Endothelial cell of umbilical vein (primary cell): ENCODE results near the gene OR10H1. TPM values are rescaled to one million over a fixed set of nuclear protein-coding genes. Genes with fewer than 3 reads are reported as not detected.

Experiments
- BruUV-seq: library from RNA; stranded (reverse); fragments of 400-500 nt; replicated peaks from 2 replicates; lab custom pipeline; 2021; lab: Mats Ljungman, UMichigan
- CTCF ChIA-PET: fragments of 300-600, 350-600 bp; sonication (Branson Sonifier 250); formaldehyde crosslinking; loops from one replicate; lab custom pipeline; 2021; ENCODE audit warnings: antibody characterized with exemption, inconsistent platforms; lab: Charles Lee
- POLR2A ChIA-PET: fragments of 300-600, 350-600 bp; sonication (Branson Sonifier 250); formaldehyde crosslinking; loops from one replicate; lab custom pipeline; 2021; ENCODE audit warnings: antibody characterized with exemption, inconsistent platforms; lab: Charles Lee
- DNase-seq: peaks from one replicate; pipeline ENCODE4 v3.0.0-alpha.2; 2011; ENCODE audit warnings: low read depth, low spot score
- FAIRE-seq: peaks from 2 replicates; lab custom pipeline; 2011; peaks lifted over from hg19 to GRCh38; lab: Jason Lieb, UNC
- H2AFZ ChIP-seq: 2 replicates; pipeline ENCODE4 v1.6.0; 2012; ENCODE audit warnings: low read depth, low read length, control low read depth, inconsistent platforms
- H3K27ac ChIP-seq: 2 replicates; pipeline ENCODE4 v1.5.1; 2011; ENCODE audit warnings: low read depth, mild to moderate bottlenecking, control low read depth, low read length, moderate library complexity; ENCODE audit not compliant: insufficient read depth
- H3K27me3 ChIP-seq, 2 experiments: 2 replicates each; pipeline versions ENCODE4 v1.6.0 to v1.6.1; 2011; ENCODE audit warnings: low read length in 2 of 2, mixed read lengths in 1 of 2; ENCODE audit not compliant: control insufficient read depth in 2 of 2, insufficient read depth in 2 of 2
- H3K36me3 ChIP-seq, 2 experiments: 2 replicates in 1 of 2; 3 replicates in 1 of 2; pipeline ENCODE4 v1.5.1; 2011; ENCODE audit warnings: low read length in 2 of 2, mild to moderate bottlenecking in 1 of 2, moderate library complexity in 1 of 2; ENCODE audit not compliant: control insufficient read depth in 2 of 2, insufficient read depth in 2 of 2; ENCODE audit errors: extremely low read depth in 1 of 2
- H3K4me1 ChIP-seq: 3 replicates; pipeline ENCODE4 v1.5.1; 2011; ENCODE audit warnings: mild to moderate bottlenecking, low read length; ENCODE audit not compliant: control insufficient read depth, insufficient read depth; ENCODE audit errors: extremely low read depth
- H3K4me2 ChIP-seq: 2 replicates; pipeline ENCODE4 v1.6.1; 2011; ENCODE audit warnings: low read length, control low read depth, mixed read lengths; ENCODE audit not compliant: insufficient read depth
- H3K4me3 ChIP-seq, 3 experiments: fragments of 200-600 bp in 1 of 3; sonication (generic), shearing (Covaris generic) in 1 of 3; replicated peaks in 1 of 3; 2 replicates each; pipeline ENCODE4 v1.5.1; 2011 to 2016; ENCODE audit warnings: control low read depth in 3 of 3, low read length in 3 of 3, mild to moderate bottlenecking in 2 of 3, inconsistent platforms in 1 of 3, low read depth in 1 of 3, moderate library complexity in 1 of 3; ENCODE audit not compliant: insufficient read depth in 1 of 3
- H3K79me2 ChIP-seq: 2 replicates; pipeline ENCODE4 v1.6.0; 2012; ENCODE audit warnings: low read length, inconsistent platforms; ENCODE audit not compliant: control insufficient read depth, insufficient read depth
- H3K9ac ChIP-seq: replicated peaks from 2 replicates; pipeline ENCODE3; 2011; ENCODE audit warnings: low read length, control low read depth; ENCODE audit not compliant: insufficient read depth; ENCODE audit errors: extremely low read depth
- H3K9me1 ChIP-seq: replicated peaks from 3 replicates; pipeline ENCODE4 v1.6.0; 2011; ENCODE audit warnings: mild to moderate bottlenecking, low read length; ENCODE audit not compliant: control insufficient read depth, insufficient read depth; ENCODE audit errors: extremely low read depth
- H3K9me3 ChIP-seq: replicated peaks from 2 replicates; pipeline ENCODE4 v1.5.1; 2012; ENCODE audit warnings: low read length, inconsistent platforms; ENCODE audit not compliant: control insufficient read depth, insufficient read depth
- H4K20me1 ChIP-seq: replicated peaks from 2 replicates; pipeline ENCODE3; 2011; ENCODE audit warnings: mild to moderate bottlenecking, low read length; ENCODE audit not compliant: control insufficient read depth, insufficient read depth; ENCODE audit errors: extremely low read depth
- EZH2 ChIP-seq: IDR thresholded peaks from 2 replicates; pipeline ENCODE4 v1.6.1; 2012; ENCODE audit warnings: borderline replicate concordance, low read depth, mild to moderate bottlenecking, moderate library complexity, low read length, inconsistent platforms; ENCODE audit not compliant: severe bottlenecking
- FOS ChIP-seq: IDR thresholded peaks from 2 replicates; pipeline ENCODE4 v1.6.1; 2011; ENCODE audit warnings: mild to moderate bottlenecking, low read length, moderate library complexity, borderline replicate concordance; ENCODE audit not compliant: insufficient read depth
- GATA2 ChIP-seq: IDR thresholded peaks from 2 replicates; pipeline ENCODE4 v1.7.0; 2011; ENCODE audit warnings: low read depth, mild to moderate bottlenecking, moderate library complexity, mixed read lengths, low read length; ENCODE audit not compliant: insufficient read length, insufficient read depth
- JUN ChIP-seq: IDR thresholded peaks from 2 replicates; pipeline ENCODE4 v1.6.1; 2011; ENCODE audit warnings: borderline replicate concordance, low read depth; ENCODE audit not compliant: insufficient read length, insufficient read depth
- MYC ChIP-seq: IDR thresholded peaks from one replicate; pipeline ENCODE4 v1.6.1; 2011; ENCODE audit warnings: mild to moderate bottlenecking, low read depth, low read length
- POLR2A ChIP-seq: IDR thresholded peaks from 2 replicates; pipeline ENCODE4 v1.6.1; 2012; ENCODE audit warnings: low read depth, mild to moderate bottlenecking, control low read depth, low read length
- POLR2AphosphoS5 ChIP-seq: IDR thresholded peaks from 2 replicates; pipeline ENCODE4 v1.6.1; 2012; ENCODE audit warnings: low read depth, mild to moderate bottlenecking, control low read depth, low read length, moderate library complexity; ENCODE audit not compliant: insufficient read depth
- dilution Hi-C: fragments of 300-500 bp; cut with MboI; formaldehyde crosslinking; loops from one replicate; pipeline ENCODE4 v1.15.0; 2019; ENCODE audit warnings: low sequenced_read_pairs; ENCODE audit not compliant: extremely low pct_ligation_motif_present
- intact Hi-C: fragments of 100-400 bp; cut with micrococcal nuclease; formaldehyde crosslinking; loops from one replicate; pipeline ENCODE4 v1.10.0; 2022
- polyA plus RNA-seq, 4 experiments: library from polyadenylated mRNA; depleted of rRNA in 3 of 4; stranded (reverse) in 3 of 4; unstranded in 1 of 4; fragments of >200 nt; gene quantifications; 2 replicates each; pipeline versions ENCODE4 v1.2.1 to v1.2.3, GENCODE V29; 2011 to 2012; ENCODE audit warnings: missing spikeins in 1 of 4
- total RNA-seq: library from RNA; stranded (reverse); gene quantifications from 2 replicates; pipeline ENCODE4 v1.2.3, GENCODE V29; 2021
- TF ChIP-seq, protein P1 (sequence below): IDR thresholded peaks from 2 replicates; pipeline ENCODE4 v1.6.1; 2011; ENCODE audit not compliant: insufficient read depth, insufficient read length
- TF ChIP-seq, protein P2 (sequence below), 2 donors: IDR thresholded peaks; 1 replicate in 1 of 2; 2 replicates in 1 of 2; pipeline ENCODE4 v1.5.1; 2011; ENCODE audit warnings: low read length in 2 of 2, mild to moderate bottlenecking in 2 of 2, moderate library complexity in 2 of 2, control low read depth in 1 of 2, inconsistent platforms in 1 of 2, low read depth in 1 of 2; ENCODE audit not compliant: insufficient read depth in 1 of 2; ENCODE audit errors: extremely low read depth in 1 of 2

The OR10H1 gene
- total and polyA plus RNA-seq, 2 donors (not counting 3 experiments of a cell fraction or from before 2014, with no cell fraction given), result not detected

DNA sequence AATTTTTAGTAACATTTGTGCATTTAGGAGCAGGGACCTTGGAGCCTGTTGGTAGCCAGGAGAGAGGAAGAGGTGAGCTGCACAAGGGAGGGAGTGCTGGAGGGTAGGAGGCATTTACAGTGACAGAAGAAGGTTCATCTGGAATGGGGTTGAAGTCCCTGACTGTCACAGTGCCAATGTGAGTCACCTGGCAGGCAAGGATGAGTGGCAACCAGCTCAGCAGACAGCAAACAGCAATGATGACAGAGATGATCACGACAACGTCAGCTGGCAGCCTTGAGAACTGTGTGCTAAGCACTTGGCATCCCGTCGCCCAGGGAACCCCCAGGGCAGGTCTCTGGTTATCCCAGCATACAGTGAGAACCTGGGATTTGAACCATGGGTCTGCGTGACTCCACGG is 25.4 kb downstream of the OR10H1 start:
- Histone ChIP-seq H3K27me3 (no peaks in the 10 kb centered on the region), H3K79me2 (no peaks in the 10 kb centered on the region), H3K9me1 (no peaks in the 10 kb centered on the region), H3K9ac (no peak overlapping the region), H4K20me1 (no peaks in the 10 kb centered on the region), H3K27ac (no peak overlapping the region), H3K36me3 (no peaks in the 10 kb centered on the region), H3K4me1 (no peaks in the 10 kb centered on the region), H3K4me3 (no peak overlapping the region), H2AFZ (no peak overlapping the region), H3K4me2 (no peak overlapping the region), H3K9me3 (no peaks in the 10 kb centered on the region)
- DNase-seq, result no peak
- ChIA-PET POLR2A (no interaction called here), CTCF (interaction anchor here (0.6 kb wide), 1 partner anchor 20 kb away, joined by 3 read pairs; no protein-coding TSS in a partner anchor)
- intact Hi-C loops (no loop called here), dilution Hi-C loops (no loop called here)
- FAIRE-seq, result no peak
- TF ChIP-seq MYC, result no peak
- TF ChIP-seq, protein P1, sequence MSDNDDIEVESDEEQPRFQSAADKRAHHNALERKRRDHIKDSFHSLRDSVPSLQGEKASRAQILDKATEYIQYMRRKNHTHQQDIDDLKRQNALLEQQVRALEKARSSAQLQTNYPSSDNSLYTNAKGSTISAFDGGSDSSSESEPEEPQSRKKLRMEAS, result no peak
- TF ChIP-seq GATA2, result no peak
- TF ChIP-seq POLR2AphosphoS5, result no peak
- no peak for TF ChIP-seq JUN
- TF ChIP-seq FOS, result no peak
- TF ChIP-seq, protein P2, sequence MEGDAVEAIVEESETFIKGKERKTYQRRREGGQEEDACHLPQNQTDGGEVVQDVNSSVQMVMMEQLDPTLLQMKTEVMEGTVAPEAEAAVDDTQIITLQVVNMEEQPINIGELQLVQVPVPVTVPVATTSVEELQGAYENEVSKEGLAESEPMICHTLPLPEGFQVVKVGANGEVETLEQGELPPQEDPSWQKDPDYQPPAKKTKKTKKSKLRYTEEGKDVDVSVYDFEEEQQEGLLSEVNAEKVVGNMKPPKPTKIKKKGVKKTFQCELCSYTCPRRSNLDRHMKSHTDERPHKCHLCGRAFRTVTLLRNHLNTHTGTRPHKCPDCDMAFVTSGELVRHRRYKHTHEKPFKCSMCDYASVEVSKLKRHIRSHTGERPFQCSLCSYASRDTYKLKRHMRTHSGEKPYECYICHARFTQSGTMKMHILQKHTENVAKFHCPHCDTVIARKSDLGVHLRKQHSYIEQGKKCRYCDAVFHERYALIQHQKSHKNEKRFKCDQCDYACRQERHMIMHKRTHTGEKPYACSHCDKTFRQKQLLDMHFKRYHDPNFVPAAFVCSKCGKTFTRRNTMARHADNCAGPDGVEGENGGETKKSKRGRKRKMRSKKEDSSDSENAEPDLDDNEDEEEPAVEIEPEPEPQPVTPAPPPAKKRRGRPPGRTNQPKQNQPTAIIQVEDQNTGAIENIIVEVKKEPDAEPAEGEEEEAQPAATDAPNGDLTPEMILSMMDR (IDR thresholded peaks at IDR 0.05; ENCODE audit: extremely low read depth in 1 of 2, insufficient read depth in 1 of 2, low read depth in 1 of 2, low read length in 2 of 2), result no peak
- no peak for TF ChIP-seq EZH2
- TF ChIP-seq POLR2A, result no peak
- no TSS peak for BruUV-seq
